Hepatocyte (in vitro differentiated cells): ENCODE data around the gene HACD2. TPM values are rescaled to one million over a fixed set of nuclear protein-coding genes. Genes with fewer than 3 reads are reported as not detected.
A peak's percentile ranks its signal among the peaks of the same experiment; 100 is the strongest.

Experiments used
- DNase-seq: peaks from one replicate; pipeline ENCODE4 v3.0.0-alpha.2; 2016; ENCODE audit warnings: low spot score
- H2AFZ ChIP-seq: fragments of 200-600 bp; sonication (generic); 2 replicates; pipeline ENCODE4 v1.6.0; 2016; ENCODE audit warnings: antibody characterized with exemption, mild to moderate bottlenecking
- H3K27ac ChIP-seq: fragments of 200-600 bp; sonication (generic); 2 replicates; pipeline ENCODE4 v1.5.1; 2016; ENCODE audit warnings: mild to moderate bottlenecking
- H3K27me3 ChIP-seq: fragments of 200-600 bp; sonication (generic); 2 replicates; pipeline ENCODE4 v1.6.1; 2016
- H3K36me3 ChIP-seq: fragments of 200-600 bp; sonication (generic); replicated peaks from 2 replicates; pipeline ENCODE4 v1.5.1; 2016; ENCODE audit warnings: low read depth; ENCODE audit not compliant: insufficient read depth
- H3K4me1 ChIP-seq: fragments of 200-600 bp; sonication (generic); 2 replicates; pipeline ENCODE4 v1.5.1; 2016; ENCODE audit warnings: mild to moderate bottlenecking, moderate library complexity; ENCODE audit not compliant: insufficient read depth
- H3K4me2 ChIP-seq: fragments of 200-600 bp; sonication (generic); 2 replicates; pipeline ENCODE4 v1.6.0; 2016
- H3K4me3 ChIP-seq: fragments of 200-600 bp; sonication (generic); 2 replicates; pipeline ENCODE4 v1.5.1; 2016; ENCODE audit warnings: mild to moderate bottlenecking
- H3K79me2 ChIP-seq: fragments of 200-600 bp; sonication (generic); 2 replicates; pipeline ENCODE4 v1.6.0; 2017; ENCODE audit warnings: mild to moderate bottlenecking
- H3K9me2 ChIP-seq: fragments of 200-600 bp; sonication (generic); replicated peaks from 2 replicates; pipeline ENCODE4 v1.6.0; 2017; ENCODE audit warnings: mild to moderate bottlenecking; ENCODE audit not compliant: insufficient read depth
- H3K9me3 ChIP-seq: fragments of 200-600 bp; sonication (generic); 2 replicates; pipeline ENCODE4 v1.5.1; 2016; ENCODE audit warnings: low read depth, mild to moderate bottlenecking
- H4K20me1 ChIP-seq: fragments of 200-600 bp; sonication (generic); 2 replicates; pipeline ENCODE4 v1.6.0; 2016; ENCODE audit warnings: mild to moderate bottlenecking; ENCODE audit not compliant: insufficient read depth, poor library complexity, severe bottlenecking
- EZH2 ChIP-seq: fragments of 200-600 bp; sonication (generic); IDR thresholded peaks from 2 replicates; pipeline ENCODE4 v1.6.1; 2016; ENCODE audit warnings: antibody characterized with exemption, mild to moderate bottlenecking, borderline replicate concordance
- EZH2phosphoT487 ChIP-seq: fragments of 200-600 bp; sonication (generic); IDR thresholded peaks from one replicate; pipeline ENCODE4 v1.6.1; 2018; ENCODE audit warnings: antibody characterized with exemption, mild to moderate bottlenecking, low read depth, moderate library complexity; ENCODE audit not compliant: unreplicated experiment, severe bottlenecking
- WGBS: methylation state at CpG from one replicate; pipeline ENCODE4 v1.1.6; 2016; ENCODE audit warnings: low lambda C conversion rate; ENCODE audit errors: missing lambda C conversion rate; 5-methylcytosine and 5-hydroxymethylcytosine counted together
- polyA plus RNA-seq: library from polyadenylated mRNA; unstranded; fragments of >200 nt; fragmentation: Nextera tagmentation; extraction: Ambion mirVana; gene quantifications from 2 replicates; pipeline ENCODE4 v1.2.1, GENCODE V29; 2016
- total RNA-seq: library from RNA; depleted of rRNA; stranded (reverse); fragments of >200 nt; gene quantifications from 2 replicates; pipeline ENCODE4 v1.2.3, GENCODE V29; 2014
- TF ChIP-seq, protein P1 (sequence below): fragments of 200-600 bp; sonication (generic); IDR thresholded peaks from 2 replicates; pipeline ENCODE4 v1.5.1; 2016; ENCODE audit warnings: antibody characterized with exemption, mild to moderate bottlenecking; ENCODE audit not compliant: poor library complexity

The HACD2 gene
- total and polyA plus RNA-seq, 2 experiments from 2014 or later = 31.8 to 64.3 TPM

DNA sequence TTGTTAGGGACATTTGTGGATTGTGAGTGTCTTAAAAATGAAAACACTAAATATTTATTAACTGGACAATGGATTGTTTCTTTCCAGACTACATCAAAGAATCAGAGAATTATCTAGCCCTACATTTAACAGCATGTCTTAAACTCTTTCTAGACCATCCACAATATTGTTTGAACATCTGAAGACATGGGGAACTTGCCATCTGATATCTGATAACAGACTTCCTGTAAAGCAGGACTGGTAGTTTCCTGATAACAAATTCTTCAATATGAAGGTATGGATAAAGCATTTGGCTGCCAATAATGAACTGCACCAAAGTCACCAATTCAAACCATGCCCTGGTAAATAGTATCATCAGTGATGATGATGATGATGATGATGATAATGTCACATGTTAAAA, 26.2 kb upstream of the HACD2 start:
- H3K27me3 ChIP-seq = no peaks in the 10 kb centered on the region
- no peak overlapping the region for H2AFZ ChIP-seq
- H3K9me3 ChIP-seq = no peaks in the 10 kb centered on the region
- DNase-seq = no peak
- no peak overlapping the region for H3K4me2 ChIP-seq
- no peaks in the 10 kb centered on the region for H4K20me1 ChIP-seq
- peaks cover 3% of the 10 kb centered on the region for H3K79me2 ChIP-seq
- no peaks in the 10 kb centered on the region for H3K36me3 ChIP-seq
- H3K9me2 ChIP-seq = no peaks in the 10 kb centered on the region
- no peak overlapping the region for H3K27ac ChIP-seq
- H3K4me1 ChIP-seq = peaks cover 15% of the 10 kb centered on the region
- no peak for TF ChIP-seq EZH2phosphoT487
- H3K4me3 ChIP-seq = no peak overlapping the region

DNA sequence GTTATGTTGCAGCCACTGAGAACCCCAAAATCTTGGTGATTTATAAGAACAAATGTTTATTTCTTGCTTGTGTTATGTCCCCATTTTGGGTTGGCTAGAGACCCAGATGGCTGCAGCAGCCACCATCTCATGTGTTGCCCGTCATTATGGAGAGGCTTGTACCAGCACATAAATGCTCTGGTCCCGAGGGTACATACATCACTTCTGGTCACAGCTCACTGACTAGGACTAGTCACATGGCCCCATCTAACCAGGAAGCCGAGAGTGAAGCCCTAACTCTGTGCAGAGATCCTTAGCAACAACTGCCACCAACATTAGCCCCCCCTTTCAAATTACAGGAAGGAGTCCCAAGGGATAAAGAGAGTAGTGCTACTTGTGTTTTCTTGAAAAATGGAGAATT, 25.5 kb upstream of the HACD2 start:
- Histone ChIP-seq H3K4me1 (peaks cover 15% of the 10 kb centered on the region), H3K4me2 (no peak overlapping the region)

GRCh38 chr3:123609063-123609462, 24.2 kb upstream of the HACD2 start:
- WGBS = 77% methylated on average over 5 of the region's 5 CpGs
- DNase-seq = no peak
- Histone ChIP-seq H4K20me1 (no peaks in the 10 kb centered on the region), H3K4me2 (no peak overlapping the region), H3K36me3 (no peaks in the 10 kb centered on the region), H2AFZ (no peak overlapping the region), H3K4me3 (no peak overlapping the region), H3K79me2 (peaks cover 3% of the 10 kb centered on the region), H3K4me1 (peaks cover 24% of the 10 kb centered on the region), H3K9me2 (no peaks in the 10 kb centered on the region), H3K9me3 (no peaks in the 10 kb centered on the region), H3K27ac (peak overlapping the region; percentile 33), H3K27me3 (no peaks in the 10 kb centered on the region)
- no peak for TF ChIP-seq EZH2
- TF ChIP-seq, protein P1, sequence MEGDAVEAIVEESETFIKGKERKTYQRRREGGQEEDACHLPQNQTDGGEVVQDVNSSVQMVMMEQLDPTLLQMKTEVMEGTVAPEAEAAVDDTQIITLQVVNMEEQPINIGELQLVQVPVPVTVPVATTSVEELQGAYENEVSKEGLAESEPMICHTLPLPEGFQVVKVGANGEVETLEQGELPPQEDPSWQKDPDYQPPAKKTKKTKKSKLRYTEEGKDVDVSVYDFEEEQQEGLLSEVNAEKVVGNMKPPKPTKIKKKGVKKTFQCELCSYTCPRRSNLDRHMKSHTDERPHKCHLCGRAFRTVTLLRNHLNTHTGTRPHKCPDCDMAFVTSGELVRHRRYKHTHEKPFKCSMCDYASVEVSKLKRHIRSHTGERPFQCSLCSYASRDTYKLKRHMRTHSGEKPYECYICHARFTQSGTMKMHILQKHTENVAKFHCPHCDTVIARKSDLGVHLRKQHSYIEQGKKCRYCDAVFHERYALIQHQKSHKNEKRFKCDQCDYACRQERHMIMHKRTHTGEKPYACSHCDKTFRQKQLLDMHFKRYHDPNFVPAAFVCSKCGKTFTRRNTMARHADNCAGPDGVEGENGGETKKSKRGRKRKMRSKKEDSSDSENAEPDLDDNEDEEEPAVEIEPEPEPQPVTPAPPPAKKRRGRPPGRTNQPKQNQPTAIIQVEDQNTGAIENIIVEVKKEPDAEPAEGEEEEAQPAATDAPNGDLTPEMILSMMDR = no peak
- no peak for TF ChIP-seq EZH2phosphoT487

More for the DNA sequence above, 25.5 kb upstream of the HACD2 start:
- no peaks in the 10 kb centered on the region for H3K27me3 ChIP-seq
- no peaks in the 10 kb centered on the region for H3K36me3 ChIP-seq
- TF ChIP-seq EZH2 (no peak), EZH2phosphoT487 (no peak)
- TF ChIP-seq, protein P1 = no peak
- H4K20me1 ChIP-seq = no peaks in the 10 kb centered on the region
- DNase-seq = no peak
- H3K79me2 ChIP-seq = peaks cover 3% of the 10 kb centered on the region
- H3K27ac ChIP-seq = no peak overlapping the region
- 94% methylated on average over 3 of the region's 3 CpGs for WGBS
- H3K9me3 ChIP-seq = no peaks in the 10 kb centered on the region
- H2AFZ ChIP-seq = no peak overlapping the region
- H3K4me3 ChIP-seq = no peak overlapping the region
- no peaks in the 10 kb centered on the region for H3K9me2 ChIP-seq

- TF ChIP-seq, protein P1 = no peak
- TF ChIP-seq EZH2 = no peak
- no peak for TF ChIP-seq EZH2phosphoT487
- Histone ChIP-seq H3K9me3 (no peaks in the 10 kb centered on the region), H3K9me2 (no peaks in the 10 kb centered on the region), H4K20me1 (no peaks in the 10 kb centered on the region), H3K79me2 (peaks cover 3% of the 10 kb centered on the region), H3K27me3 (no peaks in the 10 kb centered on the region), H3K4me3 (no peak overlapping the region), H2AFZ (no peak overlapping the region), H3K36me3 (no peaks in the 10 kb centered on the region), H3K27ac (peak overlapping the region; percentile 33), H3K4me1 (peaks cover 30% of the 10 kb centered on the region), H3K4me2 (no peak overlapping the region)
- no peak for DNase-seq
- WGBS = 72% methylated on average over 3 of the region's 3 CpGs
Measured at GRCh38 chr3:123608263-123608937, 23.5 kb upstream of the HACD2 start.
